ENCODE data around the gene CCSER1.
"Not testable (repeated sequence)": the region's sequence is repeated elsewhere in the genome, so short reads cannot be mapped to it uniquely, and the experiment has no call there.

Gene CCSER1

GRCh38 chr4:91170768-91171167 is 1043.6 kb downstream of the CCSER1 start:
- Histone ChIP-seq H3K4me1 (ENCODE audit: control insufficient read depth in 1 of 2, insufficient read depth in 2 of 2, low read length in 2 of 2) (no peaks in the 10 kb centered on the region), H2AK5ac (ENCODE audit: low read length) (no peak overlapping the region), H3K4me3 (ENCODE audit: low read depth, low read length) (no peak overlapping the region), H3K4ac (ENCODE audit: low read depth, low read length) (no peak overlapping the region), H3K79me1 (ENCODE audit: low read length) (no peaks in the 10 kb centered on the region), H3K14ac (ENCODE audit: low read length) (no peak overlapping the region), H3K4me2 (ENCODE audit: low read length) (no peak overlapping the region), H3K23ac (ENCODE audit: low read length) (no peak overlapping the region), H2BK5ac (ENCODE audit: low read depth, low read length, poor library complexity) (no peak overlapping the region), H2BK120ac (ENCODE audit: insufficient read depth, low read length, poor library complexity) (no peak overlapping the region), H4K12ac (ENCODE audit: low read depth, low read length) (no peak overlapping the region), H3K18ac (ENCODE audit: low read length) (no peak overlapping the region), H3K36me3 (ENCODE audit: control insufficient read depth in 1 of 2, insufficient read depth in 2 of 2, low read length in 2 of 2) (no peaks in the 10 kb centered on the region), H2BK12ac (ENCODE audit: low read length) (no peak overlapping the region), H3K79me2 (ENCODE audit: control insufficient read depth, insufficient read depth, low read length, poor library complexity) (no peaks in the 10 kb centered on the region), H2AFZ (ENCODE audit: insufficient read depth, low read length, poor library complexity) (no peak overlapping the region), H3K27me3 (ENCODE audit: insufficient read depth, low read length) (no peaks in the 10 kb centered on the region), H4K8ac (ENCODE audit: low read depth, low read length) (no peak overlapping the region), H3K27ac (ENCODE audit: low read depth, low read length) (no peak overlapping the region), H3K9ac (ENCODE audit: low read length) (no peak overlapping the region), H3K9me3 (ENCODE audit: insufficient read depth, low read depth, low read length) (peaks cover 7% of the 10 kb centered on the region), H4K91ac (ENCODE audit: low read depth, low read length) (no peak overlapping the region)
- no peak for DNase-seq

- H3K27me3 ChIP-seq (ENCODE audit: insufficient read depth, low read length) = no peaks in the 10 kb centered on the region
- no peak overlapping the region for H3K4me2 ChIP-seq (ENCODE audit: low read length)
- WGBS (ENCODE audit: extremely low coverage, insufficient coverage, insufficient read length) = no CpG with 5 or more reads among the region's 1 CpG
- H3K4ac ChIP-seq (ENCODE audit: low read depth, low read length) = no peak overlapping the region
- H4K12ac ChIP-seq (ENCODE audit: low read depth, low read length) = no peak overlapping the region
- H2BK5ac ChIP-seq (ENCODE audit: low read depth, low read length, poor library complexity) = no peak overlapping the region
- no peak overlapping the region for H2AFZ ChIP-seq (ENCODE audit: insufficient read depth, low read length, poor library complexity)
- no peak overlapping the region for H3K18ac ChIP-seq (ENCODE audit: low read length)
- no peaks in the 10 kb centered on the region for H3K79me1 ChIP-seq (ENCODE audit: low read length)
- no peaks in the 10 kb centered on the region for H3K36me3 ChIP-seq (ENCODE audit: control insufficient read depth in 1 of 2, insufficient read depth in 2 of 2, low read length in 2 of 2)
- no peak for DNase-seq
- no peak overlapping the region for H2BK12ac ChIP-seq (ENCODE audit: low read length)
- no peaks in the 10 kb centered on the region for H3K79me2 ChIP-seq (ENCODE audit: control insufficient read depth, insufficient read depth, low read length, poor library complexity)
- H3K27ac ChIP-seq (ENCODE audit: low read depth, low read length) = no peak overlapping the region
- no peak overlapping the region for H2AK5ac ChIP-seq (ENCODE audit: low read length)
- no peak overlapping the region for H3K14ac ChIP-seq (ENCODE audit: low read length)
- no peak overlapping the region for H3K4me3 ChIP-seq (ENCODE audit: low read depth, low read length)
- no peaks in the 10 kb centered on the region for H3K4me1 ChIP-seq (ENCODE audit: control insufficient read depth in 1 of 2, insufficient read depth in 2 of 2, low read length in 2 of 2)
- H4K91ac ChIP-seq (ENCODE audit: low read depth, low read length) = no peak overlapping the region
- no peak overlapping the region for H3K9ac ChIP-seq (ENCODE audit: low read length)
- H4K8ac ChIP-seq (ENCODE audit: low read depth, low read length) = no peak overlapping the region
- H3K23ac ChIP-seq (ENCODE audit: low read length) = no peak overlapping the region
- no peak overlapping the region for H2BK120ac ChIP-seq (ENCODE audit: insufficient read depth, low read length, poor library complexity)
- peaks cover 7% of the 10 kb centered on the region for H3K9me3 ChIP-seq (ENCODE audit: insufficient read depth, low read depth, low read length)
These were observed 1044.0 kb downstream of the CCSER1 start for GRCh38 chr4:91171217-91171616.

DNA sequence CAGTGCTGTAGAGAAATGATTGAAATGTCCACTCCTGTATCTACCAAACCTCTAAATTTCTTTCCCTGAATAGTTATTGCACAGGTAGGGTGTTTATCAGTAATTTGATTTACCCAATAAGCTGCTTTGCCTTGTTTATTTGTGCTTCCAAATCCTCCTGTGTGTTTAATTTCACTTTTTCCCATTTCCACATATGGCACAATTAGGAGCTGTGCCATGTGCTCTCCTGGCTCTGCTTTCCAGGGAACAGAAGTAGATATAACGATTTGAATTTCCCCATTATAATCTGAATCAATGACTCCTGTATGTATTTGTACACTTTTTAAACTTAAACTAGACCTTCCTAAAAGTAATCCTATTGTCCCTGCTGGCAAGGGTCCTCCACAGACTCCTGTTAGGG is 1057.9 kb downstream of the CCSER1 start:
- not testable (repeated sequence) for H2BK120ac ChIP-seq (ENCODE audit: insufficient read depth, low read length, poor library complexity); H3K4ac ChIP-seq (ENCODE audit: low read depth, low read length); H3K4me2 ChIP-seq (ENCODE audit: low read length); H4K12ac ChIP-seq (ENCODE audit: low read depth, low read length); H2BK5ac ChIP-seq (ENCODE audit: low read depth, low read length, poor library complexity); H3K36me3 ChIP-seq (ENCODE audit: control insufficient read depth in 1 of 2, insufficient read depth in 2 of 2, low read length in 2 of 2); H3K18ac ChIP-seq (ENCODE audit: low read length); H3K79me2 ChIP-seq (ENCODE audit: control insufficient read depth, insufficient read depth, low read length, poor library complexity); H3K14ac ChIP-seq (ENCODE audit: low read length); DNase-seq; H3K23ac ChIP-seq (ENCODE audit: low read length); H3K79me1 ChIP-seq (ENCODE audit: low read length); H3K27ac ChIP-seq (ENCODE audit: low read depth, low read length); H3K27me3 ChIP-seq (ENCODE audit: insufficient read depth, low read length); H3K4me3 ChIP-seq (ENCODE audit: low read depth, low read length); H3K9ac ChIP-seq (ENCODE audit: low read length); H3K9me3 ChIP-seq (ENCODE audit: insufficient read depth, low read depth, low read length); H2AK5ac ChIP-seq (ENCODE audit: low read length); H2AFZ ChIP-seq (ENCODE audit: insufficient read depth, low read length, poor library complexity); H4K91ac ChIP-seq (ENCODE audit: low read depth, low read length); H2BK12ac ChIP-seq (ENCODE audit: low read length); H4K8ac ChIP-seq (ENCODE audit: low read depth, low read length); H3K4me1 ChIP-seq (ENCODE audit: control insufficient read depth in 1 of 2, insufficient read depth in 2 of 2, low read length in 2 of 2)
- WGBS (ENCODE audit: extremely low coverage, insufficient coverage, insufficient read length) = no CpG with 5 or more reads among the region's 1 CpG

DNA sequence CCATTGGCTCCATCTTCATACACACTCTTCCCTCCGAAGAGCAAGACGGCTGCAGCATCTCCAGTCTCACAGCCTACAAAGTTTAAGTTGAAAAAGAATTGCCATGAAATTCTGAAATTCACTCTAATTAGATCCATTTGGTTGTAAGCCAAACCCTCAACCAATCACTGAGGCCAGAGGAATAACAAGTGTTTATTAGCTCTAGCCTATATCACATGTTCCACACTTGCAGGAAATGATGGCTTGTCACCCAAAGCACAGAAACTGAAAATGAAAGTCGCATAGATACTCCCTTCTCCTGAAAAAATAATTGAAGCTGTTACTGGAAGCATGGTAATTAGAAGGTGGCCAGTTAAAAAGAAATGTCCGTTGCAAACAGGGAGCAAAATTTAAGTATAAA is 1071.8 kb downstream of the CCSER1 start:
- Histone ChIP-seq H2AFZ (ENCODE audit: insufficient read depth, low read length, poor library complexity) (no peak overlapping the region), H3K27me3 (ENCODE audit: insufficient read depth, low read length) (no peaks in the 10 kb centered on the region), H3K4me2 (ENCODE audit: low read length) (no peak overlapping the region), H3K36me3 (ENCODE audit: control insufficient read depth in 1 of 2, insufficient read depth in 2 of 2, low read length in 2 of 2) (no peaks in the 10 kb centered on the region), H3K79me1 (ENCODE audit: low read length) (no peaks in the 10 kb centered on the region), H3K14ac (ENCODE audit: low read length) (no peak overlapping the region), H3K18ac (ENCODE audit: low read length) (no peak overlapping the region), H3K23ac (ENCODE audit: low read length) (no peak overlapping the region), H2BK12ac (ENCODE audit: low read length) (no peak overlapping the region), H3K27ac (ENCODE audit: low read depth, low read length) (no peak overlapping the region), H2AK5ac (ENCODE audit: low read length) (no peak overlapping the region), H3K4ac (ENCODE audit: low read depth, low read length) (no peak overlapping the region), H3K4me1 (ENCODE audit: control insufficient read depth in 1 of 2, insufficient read depth in 2 of 2, low read length in 2 of 2) (no peaks in the 10 kb centered on the region), H2BK5ac (ENCODE audit: low read depth, low read length, poor library complexity) (no peak overlapping the region), H3K9ac (ENCODE audit: low read length) (no peak overlapping the region), H4K8ac (ENCODE audit: low read depth, low read length) (no peak overlapping the region), H4K12ac (ENCODE audit: low read depth, low read length) (no peak overlapping the region), H3K79me2 (ENCODE audit: control insufficient read depth, insufficient read depth, low read length, poor library complexity) (no peaks in the 10 kb centered on the region), H4K91ac (ENCODE audit: low read depth, low read length) (no peak overlapping the region), H2BK120ac (ENCODE audit: insufficient read depth, low read length, poor library complexity) (no peak overlapping the region), H3K4me3 (ENCODE audit: low read depth, low read length) (no peak overlapping the region), H3K9me3 (ENCODE audit: insufficient read depth, low read depth, low read length) (no peaks in the 10 kb centered on the region)
- DNase-seq = peak in 1 of 2 donors; percentile 1
- WGBS (ENCODE audit: extremely low coverage, insufficient coverage, insufficient read length) = no CpG with 5 or more reads among the region's 4 CpGs

Measured in trophoblast cell (in vitro differentiated cells and primary cell).